OCI-LY3 (cell line): ENCODE measurements around the gene CTSH.
A peak's percentile ranks its signal among the peaks of the same experiment; 100 is the strongest.

Experiments used
- H2AFZ ChIP-seq: fragments of 200-600, 300-600 bp; shearing (Covaris generic); 2 replicates; pipeline ENCODE4 v1.6.0; 2014; ENCODE audit warnings: antibody characterized with exemption, low read depth, low read length
- H3K27ac ChIP-seq: fragments of 200-600, 300-600 bp; sonication (generic); 2 replicates; pipeline ENCODE4 v1.5.1; 2014; ENCODE audit warnings: mild to moderate bottlenecking, low read length, moderate library complexity, mixed read lengths
- H3K27me3 ChIP-seq: fragments of 200-600, 300-600 bp; sonication (generic); 2 replicates; pipeline ENCODE4 v1.6.1; 2014; ENCODE audit warnings: low read depth, low read length, mixed read lengths
- H3K36me3 ChIP-seq: fragments of 200-600, 300-600 bp; sonication (generic); replicated peaks from 2 replicates; pipeline ENCODE3; 2014; ENCODE audit warnings: low read depth, low read length, mixed read lengths
- H3K4me1 ChIP-seq: fragments of 300-600, 200-600 bp; sonication (generic); 2 replicates; pipeline ENCODE4 v1.6.1; 2014; ENCODE audit warnings: low read length, mixed read lengths
- H3K4me2 ChIP-seq: fragments of 200-600, 300-600 bp; sonication (generic); 2 replicates; pipeline ENCODE4 v1.6.1; 2014; ENCODE audit warnings: low read length, mixed read lengths
- H3K4me3 ChIP-seq: fragments of 300-600, 200-600 bp; sonication (generic); 2 replicates; pipeline ENCODE4 v1.5.1; 2014; ENCODE audit warnings: antibody characterized with exemption, mild to moderate bottlenecking, low read length, moderate library complexity
- H3K79me2 ChIP-seq: fragments of 300-600, 200-600 bp; shearing (Covaris generic); 2 replicates; pipeline ENCODE4 v1.6.1; 2014; ENCODE audit warnings: mild to moderate bottlenecking, low read length, mixed read lengths
- H3K9ac ChIP-seq: fragments of 300-600, 200-600 bp; shearing (Covaris generic); 2 replicates; pipeline ENCODE4 v1.6.0; 2014; ENCODE audit warnings: mild to moderate bottlenecking, low read length, moderate library complexity
- H3K9me3 ChIP-seq: fragments of 200-600, 300-600 bp; shearing (Covaris generic); 2 replicates; pipeline ENCODE4 v1.6.1; 2014; ENCODE audit warnings: low read length, mixed read lengths; ENCODE audit not compliant: insufficient read depth
- H4K20me1 ChIP-seq: fragments of 200-600, 300-600 bp; sonication (generic); 2 replicates; pipeline ENCODE4 v1.6.1; 2016; ENCODE audit warnings: low read length, mixed read lengths; ENCODE audit not compliant: insufficient read depth
- CTCF ChIP-seq: fragments of 200-600, 300-600 bp; sonication (generic); IDR thresholded peaks from 2 replicates; pipeline ENCODE4 v1.5.1; 2014; ENCODE audit warnings: antibody characterized with exemption, low read length, low read depth
- EZH2phosphoT487 ChIP-seq: fragments of 200-600 bp; shearing (Covaris generic); IDR thresholded peaks from 2 replicates; pipeline ENCODE4 v1.6.1; 2018; ENCODE audit warnings: antibody characterized with exemption, mixed run types, low read depth

The CTSH gene

GRCh38 chr15:78875107-78875914 lies 69.5 kb downstream of the CTSH start:
- TF ChIP-seq CTCF (no peak), EZH2phosphoT487 (no peak)

GRCh38 chr15:78873793-78874765 lies 70.8 kb downstream of the CTSH start:
- Histone ChIP-seq H3K79me2 (peaks cover 63% of the 10 kb centered on the region), H3K9ac (peak overlapping the region; percentile 100), H3K4me3 (peak overlapping the region; percentile 96), H4K20me1 (peaks cover 55% of the 10 kb centered on the region), H3K27ac (peak overlapping the region; percentile 97), H3K4me2 (peak overlapping the region; percentile 98), H3K9me3 (no peaks in the 10 kb centered on the region), H2AFZ (no peak overlapping the region), H3K27me3 (no peaks in the 10 kb centered on the region), H3K36me3 (peaks cover 15% of the 10 kb centered on the region), H3K4me1 (peaks cover 37% of the 10 kb centered on the region)
- no peak; the same call in none of the 2 replicates for TF ChIP-seq CTCF
- no peak for TF ChIP-seq EZH2phosphoT487

More at GRCh38 chr15:78875107-78875914, 69.5 kb downstream of the CTSH start:
- Histone ChIP-seq H3K27me3 (no peaks in the 10 kb centered on the region), H3K4me2 (peak overlapping the region; percentile 98), H2AFZ (no peak overlapping the region), H3K9me3 (no peaks in the 10 kb centered on the region), H3K9ac (peak overlapping the region; percentile 100), H4K20me1 (peaks cover 68% of the 10 kb centered on the region), H3K4me3 (peak overlapping the region; percentile 96), H3K27ac (peak overlapping the region; percentile 97), H3K36me3 (peaks cover 26% of the 10 kb centered on the region), H3K4me1 (peaks cover 43% of the 10 kb centered on the region), H3K79me2 (peaks cover 75% of the 10 kb centered on the region)

GRCh38 chr15:78872972-78873792 lies 71.7 kb downstream of the CTSH start:
- peaks cover 10% of the 10 kb centered on the region for H3K36me3 ChIP-seq
- TF ChIP-seq EZH2phosphoT487 (no peak), CTCF (peak; percentile 59)
- H3K4me1 ChIP-seq: peaks cover 28% of the 10 kb centered on the region
- peak overlapping the region; percentile 97 for H3K27ac ChIP-seq
- H3K4me3 ChIP-seq: peak overlapping the region; percentile 96
- no peaks in the 10 kb centered on the region for H3K9me3 ChIP-seq
- H3K79me2 ChIP-seq: peaks cover 54% of the 10 kb centered on the region
- peak overlapping the region; percentile 98 for H3K4me2 ChIP-seq
- H3K9ac ChIP-seq: peak overlapping the region; percentile 100
- H2AFZ ChIP-seq: no peak overlapping the region
- no peaks in the 10 kb centered on the region for H3K27me3 ChIP-seq
- peaks cover 46% of the 10 kb centered on the region for H4K20me1 ChIP-seq
